ENCODE data around the gene CTBP2.

DNA sequence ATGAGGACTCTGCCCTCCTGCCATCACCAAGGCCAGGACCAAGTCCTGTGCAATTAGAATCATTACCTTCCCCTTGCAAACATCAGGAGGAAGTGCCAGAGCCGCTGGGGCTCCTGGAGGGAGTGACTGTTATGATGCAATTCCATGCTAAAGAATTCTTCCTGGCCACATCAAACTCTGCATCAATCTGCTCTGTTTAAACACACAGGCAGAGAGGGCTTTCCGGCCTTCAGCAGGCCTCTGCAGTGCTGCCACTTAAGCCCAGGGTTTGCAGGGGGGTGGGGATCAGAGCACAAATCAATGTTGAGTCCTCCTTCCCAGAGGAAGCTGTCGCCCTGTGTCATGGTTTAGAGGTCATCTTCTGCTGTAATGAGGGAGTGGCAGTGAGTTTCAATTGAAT is 58.1 kb downstream of the CTBP2 start:
- no peak for TF ChIP-seq ZSCAN30 (CRISPR knock-in tag; IDR thresholded peaks at IDR 0.05)
- TF ChIP-seq CEBPB (IDR thresholded peaks at IDR 0.05; ENCODE audit: borderline replicate concordance, low read depth, low read length), result peak; percentile 45; the same call in 1 of the 2 replicates
- no peak for TF ChIP-seq ZNF768 (CRISPR knock-in tag; IDR thresholded peaks at IDR 0.05)
- TF ChIP-seq ZNF790 (CRISPR knock-in tag; IDR thresholded peaks at IDR 0.05; ENCODE audit: borderline replicate concordance), result no peak
- no peak for TF ChIP-seq RAD51 (IDR thresholded peaks at IDR 0.05; ENCODE audit: borderline replicate concordance)
- TF ChIP-seq ATRX (CRISPR knock-in tag; IDR thresholded peaks at IDR 0.05; ENCODE audit: borderline replicate concordance), result no peak
- no peak for TF ChIP-seq ZKSCAN1 (IDR thresholded peaks at IDR 0.05; ENCODE audit: low read length)
- no peak for TF ChIP-seq MYC (CRISPR knock-in tag; IDR thresholded peaks at IDR 0.05; ENCODE audit: borderline replicate concordance)
- TF ChIP-seq CREB1 (IDR thresholded peaks at IDR 0.05), result no peak
- TF ChIP-seq CREB1 (CRISPR knock-in tag; IDR thresholded peaks at IDR 0.05), result no peak
- TF ChIP-seq POLR2A (IDR thresholded peaks at IDR 0.05; ENCODE audit: insufficient read depth in 1 of 2, low read depth in 2 of 2, low read length in 2 of 2), result no peak
- TF ChIP-seq CHD2 (IDR thresholded peaks at IDR 0.05; ENCODE audit: low read depth, low read length), result no peak

Measured in HepG2 (cell line).